Measurements from ENCODE around the gene CUEDC1.

GRCh38 chr17:57931488-57932137, 23.6 kb downstream of the CUEDC1 start:
- TF ChIP-seq CTCF (conservative IDR thresholded peaks at IDR 0.05; ENCODE audit: low read depth, low read length) (no peak), POLR2A (IDR thresholded peaks at IDR 0.05; ENCODE audit: low read depth, low read length) (no peak), RFX5 (IDR thresholded peaks at IDR 0.05; ENCODE audit: low read depth, low read length) (no peak), RAD21 (IDR thresholded peaks at IDR 0.05; ENCODE audit: low read length) (no peak), CHD1 (IDR thresholded peaks at IDR 0.05; ENCODE audit: low read depth, low read length) (no peak), CEBPB (IDR thresholded peaks at IDR 0.05; ENCODE audit: low read depth, low read length) (no peak), MAFK (IDR thresholded peaks at IDR 0.05; ENCODE audit: low read depth, low read length) (no peak), RCOR1 (IDR thresholded peaks at IDR 0.05; ENCODE audit: insufficient replicate concordance, low read length) (no peak), USF2 (IDR thresholded peaks at IDR 0.05; ENCODE audit: low read depth, low read length) (no peak), NFE2L2 (IDR thresholded peaks at IDR 0.05; ENCODE audit: low read depth, low read length) (no peak), SMC3 (IDR thresholded peaks at IDR 0.05; ENCODE audit: low read depth, low read length) (no peak), MAZ (IDR thresholded peaks at IDR 0.05; ENCODE audit: borderline replicate concordance, low read depth, low read length) (no peak)
- TF ChIP-seq, protein P1, sequence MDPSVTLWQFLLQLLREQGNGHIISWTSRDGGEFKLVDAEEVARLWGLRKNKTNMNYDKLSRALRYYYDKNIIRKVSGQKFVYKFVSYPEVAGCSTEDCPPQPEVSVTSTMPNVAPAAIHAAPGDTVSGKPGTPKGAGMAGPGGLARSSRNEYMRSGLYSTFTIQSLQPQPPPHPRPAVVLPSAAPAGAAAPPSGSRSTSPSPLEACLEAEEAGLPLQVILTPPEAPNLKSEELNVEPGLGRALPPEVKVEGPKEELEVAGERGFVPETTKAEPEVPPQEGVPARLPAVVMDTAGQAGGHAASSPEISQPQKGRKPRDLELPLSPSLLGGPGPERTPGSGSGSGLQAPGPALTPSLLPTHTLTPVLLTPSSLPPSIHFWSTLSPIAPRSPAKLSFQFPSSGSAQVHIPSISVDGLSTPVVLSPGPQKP (IDR thresholded peaks at IDR 0.05; ENCODE audit: borderline replicate concordance, low read depth, low read length) = no peak

Measured in IMR-90 (cell line).